NCI-H82 treated with DMSO at 0.1 percent for 48 hours (cell line): Measurements from ENCODE around the gene ELAVL3.
"Not testable (repeated sequence)": the region's sequence is repeated elsewhere in the genome, so short reads cannot be mapped to it uniquely, and the experiment has no call there.

Experiments used
- DNase-seq: peaks from one replicate; lab custom pipeline; 2025; ENCODE audit not compliant: unreplicated experiment; lab: John Stamatoyannopoulos, UW

Gene ELAVL3

DNA sequence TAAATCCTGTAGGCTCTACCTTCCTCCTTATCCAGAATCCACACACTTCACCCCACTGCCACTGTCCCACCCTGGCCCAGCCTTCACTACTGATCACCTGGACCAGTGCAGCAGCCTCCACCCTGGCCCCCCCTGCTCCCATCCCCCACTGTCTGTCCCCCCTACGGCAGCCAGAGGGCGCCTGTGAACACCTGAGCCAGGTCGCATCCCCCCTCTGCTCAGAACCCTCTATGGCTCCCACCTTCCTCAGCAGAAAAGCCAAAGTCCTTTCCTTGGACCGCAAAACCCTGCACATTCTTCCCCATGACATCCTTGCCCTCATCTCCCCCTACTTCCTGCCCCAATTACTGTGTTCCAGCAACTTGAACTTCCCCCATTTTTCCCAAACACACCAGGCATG is 20.6 kb downstream of the ELAVL3 start:
- no peak for DNase-seq

DNA sequence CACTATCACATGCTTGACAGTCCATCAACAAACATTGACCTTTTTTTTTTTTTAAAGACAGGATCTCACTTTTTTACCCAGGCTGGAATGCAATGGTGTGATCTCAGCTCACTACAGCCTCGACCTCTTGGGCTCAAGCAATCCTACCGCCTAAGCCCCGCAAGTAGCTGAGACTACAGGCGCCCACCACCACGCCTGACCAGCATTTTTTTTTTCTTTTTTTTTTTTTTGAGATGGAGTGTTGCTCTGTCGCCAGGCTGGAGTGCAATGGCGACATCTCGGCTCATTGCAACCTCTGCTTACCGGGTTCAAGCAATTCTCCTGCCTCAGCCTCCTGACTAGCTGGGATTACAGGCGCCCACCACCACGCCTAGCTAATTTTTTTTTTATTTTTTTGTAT is 21.9 kb downstream of the ELAVL3 start:
- DNase-seq, result not testable (repeated sequence)

DNA sequence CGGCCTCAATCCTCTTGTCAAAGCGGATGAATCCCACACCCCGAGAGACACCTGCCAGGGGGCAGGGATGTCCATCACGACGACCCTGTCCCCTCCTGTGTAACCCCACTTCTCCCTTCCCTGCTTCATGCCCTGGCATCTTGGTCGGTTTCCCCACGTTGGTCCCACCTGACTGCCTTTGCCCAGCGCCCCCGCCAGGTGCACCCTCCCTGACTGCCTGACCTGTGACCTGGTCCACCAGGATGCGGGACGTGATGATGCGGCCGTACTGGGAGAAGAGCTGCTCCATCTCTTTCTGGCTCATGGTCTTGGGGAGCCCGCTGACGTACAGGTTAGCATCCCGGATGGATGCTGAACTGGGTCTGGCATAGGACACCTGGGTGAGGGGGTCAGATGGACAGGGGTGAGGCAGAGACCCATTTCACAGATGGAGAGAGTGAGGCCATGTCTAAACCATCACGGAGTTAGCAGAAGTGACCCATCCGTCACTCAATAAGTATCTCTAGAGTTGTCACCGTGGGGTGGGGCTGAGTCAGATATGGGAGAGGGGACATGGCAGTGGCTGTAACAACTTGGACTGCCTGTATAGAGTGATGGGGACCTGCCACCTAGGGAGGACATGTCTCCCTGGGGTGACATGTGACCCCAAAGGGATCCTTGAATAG is 22.5 kb downstream of the ELAVL3 start:
- no peak for DNase-seq

DNA sequence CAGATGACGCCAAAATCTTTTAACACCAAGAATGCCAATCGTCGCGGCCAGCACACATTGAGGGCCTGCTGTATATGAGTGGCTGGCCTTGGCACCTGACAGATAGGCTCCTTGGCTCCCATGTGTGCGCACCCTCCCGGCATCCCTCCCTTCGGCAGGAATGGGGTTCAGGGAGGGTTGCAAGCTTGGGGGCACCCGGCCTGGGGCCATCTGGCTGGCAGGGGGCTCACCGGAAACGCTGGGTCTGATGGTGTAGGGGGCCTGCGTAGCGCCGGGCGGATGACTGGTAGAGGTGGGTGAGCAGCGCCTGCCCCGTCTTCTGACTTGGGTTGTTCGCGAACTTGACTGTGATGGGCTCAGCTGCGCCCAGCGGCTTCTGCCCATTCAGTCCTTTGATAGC is 23.0 kb downstream of the ELAVL3 start:
- DNase-seq, result no peak

DNA sequence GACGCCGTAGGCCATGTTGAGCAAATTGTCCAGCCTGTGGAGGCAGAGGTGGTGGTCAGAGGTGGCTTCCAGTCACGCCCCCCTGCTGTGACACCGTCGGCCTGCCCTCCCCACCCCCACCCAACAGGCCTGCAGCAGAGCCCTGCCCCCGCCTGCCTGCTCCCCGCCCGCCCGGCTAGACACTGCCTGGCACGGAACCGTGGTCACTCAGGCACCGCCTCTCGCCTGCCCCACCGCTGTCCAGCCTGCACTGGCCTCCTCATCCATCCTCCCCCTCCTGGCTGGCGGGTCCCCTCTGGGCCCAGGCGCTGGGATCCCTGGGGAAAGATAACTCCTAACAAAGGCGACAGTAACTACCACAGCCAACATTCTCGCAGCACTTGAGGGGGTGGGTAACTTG is 23.7 kb downstream of the ELAVL3 start:
- DNase-seq, result no peak

DNA sequence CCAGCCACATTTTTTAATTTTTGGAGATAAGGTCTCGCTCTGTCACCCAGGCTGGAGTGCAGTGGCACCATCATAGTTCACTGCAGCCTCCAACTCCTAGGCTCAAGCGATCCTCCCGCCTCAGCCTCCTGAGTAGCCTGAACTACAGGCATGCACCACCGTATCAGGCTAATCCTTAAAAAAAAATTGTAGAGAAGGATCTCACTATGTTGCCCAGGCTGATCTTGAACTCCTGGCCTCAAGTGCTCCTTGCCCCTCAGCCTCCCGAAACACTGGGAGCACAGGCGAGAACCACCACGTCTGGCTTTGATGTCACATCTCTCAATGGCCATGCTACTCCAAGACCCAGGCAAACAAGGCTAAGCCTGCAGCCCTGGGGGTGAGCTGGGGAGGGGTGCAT is 24.2 kb downstream of the ELAVL3 start:
- DNase-seq, result no peak

DNA sequence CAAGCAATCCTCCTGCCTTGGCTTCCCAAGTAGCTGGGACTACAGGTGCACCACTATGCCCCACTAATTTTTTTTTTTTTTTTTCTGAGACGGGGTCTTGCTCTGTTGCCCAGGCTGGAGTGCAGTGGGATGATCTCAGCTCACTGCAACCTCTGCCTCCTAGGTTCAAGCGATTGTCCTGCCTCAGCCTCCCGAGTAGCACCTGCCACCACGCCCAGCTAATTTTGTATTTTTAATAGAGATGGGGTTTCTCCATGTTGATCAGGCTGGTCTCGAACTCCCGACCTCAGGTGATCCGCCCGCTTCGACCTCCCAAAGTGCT is 25.7 kb downstream of the ELAVL3 start:
- DNase-seq, result not testable (repeated sequence)

DNA sequence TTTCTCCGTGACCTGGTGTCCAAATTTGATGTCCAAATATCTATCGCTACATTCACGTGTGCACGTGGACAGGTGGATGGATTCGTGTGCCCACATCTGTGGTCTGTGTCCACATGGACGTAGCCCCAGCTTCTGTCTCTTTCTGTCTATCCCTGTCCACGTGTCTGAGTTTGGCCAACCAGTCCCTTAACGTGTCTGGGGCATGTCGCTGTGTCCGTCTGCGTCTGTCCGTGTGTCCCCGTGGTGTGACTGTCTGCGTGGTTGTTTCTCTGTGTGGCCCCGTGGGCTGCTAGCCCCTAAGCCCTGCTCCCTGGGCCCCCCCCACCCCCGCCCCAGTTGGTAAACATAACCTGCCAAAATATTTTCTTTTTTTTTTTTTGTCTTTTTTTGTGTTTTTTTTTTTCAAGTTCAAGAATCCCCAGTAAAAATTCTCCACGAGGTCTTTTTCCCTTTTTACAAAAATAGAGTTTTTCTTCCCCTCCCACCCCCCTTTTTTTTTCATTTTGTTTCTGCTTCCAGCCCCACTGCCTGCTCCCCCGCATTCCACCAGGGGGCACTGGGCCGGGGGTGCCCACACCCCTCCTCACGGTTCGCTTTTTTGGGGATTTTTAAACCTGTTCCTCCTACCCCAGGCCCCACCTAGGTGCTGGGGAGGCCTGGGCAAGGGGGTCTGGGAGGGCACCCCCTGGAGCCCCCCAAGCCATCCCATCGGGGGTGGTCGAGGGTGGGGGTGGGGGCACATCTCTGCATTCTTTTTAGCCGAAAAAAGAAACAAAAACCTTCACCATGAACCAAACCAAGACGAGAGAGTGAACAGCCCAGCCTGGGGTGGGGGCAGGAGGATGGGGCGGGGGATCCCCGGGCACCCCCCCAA is 27.1 kb downstream of the ELAVL3 start:
- DNase-seq, result no peak

DNA sequence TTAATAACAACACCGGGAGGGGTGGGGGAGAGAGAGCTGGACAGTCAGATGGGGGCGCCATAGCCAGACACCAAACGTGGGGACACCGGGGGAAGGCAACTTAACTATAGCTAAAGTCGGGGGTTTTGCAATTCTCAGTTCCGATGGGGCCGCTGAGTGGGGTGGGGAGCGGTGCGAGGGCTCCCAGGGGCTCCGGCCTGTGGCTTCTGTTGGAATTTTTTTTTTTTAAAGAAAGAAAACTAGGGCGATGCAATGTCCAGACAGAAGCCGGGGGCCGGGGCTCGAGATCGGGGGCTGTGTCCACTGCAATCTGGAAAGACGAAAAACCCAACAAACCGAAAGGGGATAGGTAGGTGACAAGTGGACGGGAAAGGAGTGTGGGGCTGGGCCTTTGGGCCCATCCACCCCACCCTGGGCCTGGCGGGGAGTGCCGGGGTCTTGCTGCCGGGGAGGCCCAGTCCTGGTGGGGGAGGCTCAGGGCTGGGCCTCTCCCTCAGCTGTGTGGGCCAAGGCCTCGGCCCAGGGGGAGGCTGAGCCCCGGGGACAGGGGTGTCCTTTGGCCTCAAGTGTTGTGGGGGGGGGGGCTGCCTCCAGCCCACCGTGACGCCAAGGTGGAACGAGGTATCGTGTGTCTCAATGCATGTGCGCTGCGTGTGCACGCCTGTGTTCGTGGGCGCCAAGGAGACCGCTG is 28.1 kb downstream of the ELAVL3 start:
- DNase-seq, result no peak

DNA sequence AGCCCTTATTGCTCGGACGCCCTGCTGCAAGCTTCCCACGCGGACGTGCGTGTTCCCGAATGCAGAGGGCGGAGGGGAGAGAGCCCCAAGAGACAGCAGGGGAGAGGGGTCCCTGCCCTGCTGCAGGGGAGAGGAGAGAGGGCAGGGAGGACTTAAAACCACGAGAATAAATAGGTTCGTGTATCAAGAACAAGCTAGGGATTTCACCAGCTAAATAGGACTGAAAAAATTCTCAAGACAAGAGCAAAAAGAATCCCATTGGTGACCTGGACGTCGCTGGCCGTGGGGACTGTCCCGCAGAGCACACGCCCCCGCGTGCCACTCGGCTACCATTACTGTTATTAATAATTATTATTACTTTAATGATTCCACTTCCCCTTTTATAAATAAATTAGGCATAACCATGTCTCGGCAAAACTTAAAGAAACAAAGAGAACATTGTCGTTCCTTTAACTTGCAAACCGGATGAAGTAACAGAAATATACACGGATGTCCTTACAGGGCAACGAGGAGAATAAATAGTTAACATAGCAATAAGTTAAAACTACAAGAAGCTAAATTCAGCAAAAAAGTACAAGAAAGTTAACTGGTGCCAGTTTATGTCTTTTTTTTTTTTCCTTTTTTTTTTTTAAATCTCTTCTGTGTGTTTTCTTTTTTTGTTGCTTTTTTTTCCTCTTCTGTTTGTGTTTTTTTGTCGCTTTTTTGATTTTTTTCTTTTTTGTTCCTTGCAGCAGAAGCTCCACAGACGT is 28.8 kb downstream of the ELAVL3 start:
- no peak for DNase-seq

DNA sequence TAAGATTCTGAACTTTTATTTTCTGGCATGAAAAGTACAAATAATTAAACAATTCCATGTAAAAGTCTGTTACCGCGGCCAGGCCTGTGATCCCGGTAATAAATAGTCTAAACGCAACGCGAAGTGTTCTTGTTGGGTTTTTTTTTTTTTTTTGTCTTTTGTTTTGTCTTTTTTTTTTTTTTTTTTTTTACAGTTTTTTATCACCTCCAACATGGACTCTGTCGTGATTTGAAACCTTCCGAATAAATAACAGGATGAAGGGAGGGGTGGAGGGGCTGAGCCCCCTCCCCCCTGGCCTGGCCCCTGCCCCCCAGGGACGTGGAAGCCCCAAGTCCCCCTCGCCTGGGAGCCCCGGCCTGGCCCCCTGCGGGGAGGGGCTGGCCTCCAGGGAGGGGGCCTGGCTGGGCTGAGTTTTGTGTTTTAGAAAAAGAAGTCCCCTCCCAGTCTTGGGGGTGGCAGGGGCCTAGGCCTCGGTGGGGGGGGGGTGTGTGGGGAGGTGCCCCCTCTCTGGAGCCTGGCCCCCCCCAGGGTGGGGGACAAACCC is 29.4 kb downstream of the ELAVL3 start:
- no peak for DNase-seq

DNA sequence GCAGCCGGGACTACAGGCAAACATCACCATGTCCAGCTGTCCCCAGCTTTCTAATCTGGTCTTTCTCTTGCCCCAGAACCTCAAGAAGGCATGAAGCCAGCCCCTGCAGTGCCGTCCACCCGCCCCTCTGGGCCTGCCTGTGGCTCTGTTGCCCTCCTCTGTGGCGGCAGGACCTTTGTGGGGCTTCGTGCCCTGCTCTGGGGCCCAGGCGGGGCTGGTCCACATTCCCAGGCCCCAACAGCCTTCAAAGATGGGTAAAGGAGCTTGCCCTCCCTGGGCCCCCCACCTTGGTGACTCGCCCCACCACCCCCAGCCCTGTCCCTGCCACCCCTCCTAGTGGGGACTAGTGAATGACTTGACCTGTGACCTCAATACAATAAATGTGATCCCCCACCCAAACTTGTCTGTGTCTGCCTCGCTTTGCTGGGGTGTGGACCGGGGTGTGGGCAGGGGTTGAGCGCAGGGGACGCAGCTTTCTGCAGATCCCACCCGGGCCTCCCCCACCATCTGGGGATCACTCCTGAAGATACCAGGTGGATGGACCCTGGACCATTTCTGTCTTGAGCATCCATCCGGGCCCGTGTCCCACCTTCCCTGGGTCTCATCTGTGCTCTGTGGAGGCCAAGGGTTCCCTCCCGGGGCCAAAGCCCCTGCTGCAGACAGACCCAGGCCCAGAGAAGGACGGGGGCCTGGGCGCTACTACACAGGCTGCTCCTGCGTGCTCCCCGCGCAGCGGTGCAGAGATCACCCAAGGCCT is 30.1 kb downstream of the ELAVL3 start:
- no peak for DNase-seq

DNA sequence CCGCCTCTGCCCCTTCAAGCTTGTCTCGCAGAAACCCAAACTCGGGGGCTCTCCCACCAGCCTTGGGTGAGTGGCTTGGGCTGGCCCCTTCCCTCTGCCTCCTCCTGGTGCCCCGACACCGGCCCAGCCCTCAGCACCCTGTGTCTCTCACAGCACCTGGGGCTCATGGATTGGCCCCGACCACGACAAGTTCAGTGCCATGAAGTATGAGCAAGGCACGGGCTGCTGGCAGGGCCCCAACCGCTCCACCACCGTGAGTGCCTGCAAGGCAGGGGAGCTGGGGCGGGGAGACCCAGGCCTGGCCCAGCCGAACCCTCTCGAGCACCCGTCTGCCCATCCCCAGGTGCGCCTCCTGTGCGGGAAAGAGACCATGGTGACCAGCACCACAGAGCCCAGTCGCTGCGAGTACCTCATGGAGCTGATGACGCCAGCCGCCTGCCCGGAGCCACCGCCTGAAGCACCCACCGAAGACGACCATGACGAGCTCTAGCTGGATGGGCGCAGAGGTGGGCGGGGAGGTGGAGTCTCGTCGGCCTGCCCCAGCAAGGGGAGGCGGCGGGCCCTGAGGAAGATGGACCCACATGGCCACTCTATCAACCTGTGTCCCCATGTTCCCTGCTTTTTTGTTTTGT is 31.8 kb downstream of the ELAVL3 start:
- DNase-seq, result no peak

DNA sequence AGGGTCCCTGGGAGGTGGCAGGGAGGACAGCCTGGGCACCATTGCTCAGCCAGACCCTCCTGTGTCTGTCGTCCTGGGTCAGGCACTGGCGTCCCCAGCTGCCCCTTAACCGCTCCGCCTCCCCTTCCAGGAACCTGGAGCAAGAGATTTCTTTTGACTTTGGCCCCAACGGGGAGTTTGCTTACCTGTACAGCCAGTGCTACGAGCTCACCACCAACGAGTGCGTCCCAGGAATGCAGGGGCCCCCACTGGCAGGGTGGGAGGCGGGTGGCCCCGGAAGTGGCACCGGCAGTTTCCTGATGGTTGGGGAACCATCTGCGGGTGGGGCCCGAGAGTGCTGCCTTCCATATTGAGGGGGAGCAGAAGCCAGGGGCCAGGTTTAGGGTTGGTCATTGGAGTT is 32.4 kb downstream of the ELAVL3 start:
- DNase-seq, result no peak

DNA sequence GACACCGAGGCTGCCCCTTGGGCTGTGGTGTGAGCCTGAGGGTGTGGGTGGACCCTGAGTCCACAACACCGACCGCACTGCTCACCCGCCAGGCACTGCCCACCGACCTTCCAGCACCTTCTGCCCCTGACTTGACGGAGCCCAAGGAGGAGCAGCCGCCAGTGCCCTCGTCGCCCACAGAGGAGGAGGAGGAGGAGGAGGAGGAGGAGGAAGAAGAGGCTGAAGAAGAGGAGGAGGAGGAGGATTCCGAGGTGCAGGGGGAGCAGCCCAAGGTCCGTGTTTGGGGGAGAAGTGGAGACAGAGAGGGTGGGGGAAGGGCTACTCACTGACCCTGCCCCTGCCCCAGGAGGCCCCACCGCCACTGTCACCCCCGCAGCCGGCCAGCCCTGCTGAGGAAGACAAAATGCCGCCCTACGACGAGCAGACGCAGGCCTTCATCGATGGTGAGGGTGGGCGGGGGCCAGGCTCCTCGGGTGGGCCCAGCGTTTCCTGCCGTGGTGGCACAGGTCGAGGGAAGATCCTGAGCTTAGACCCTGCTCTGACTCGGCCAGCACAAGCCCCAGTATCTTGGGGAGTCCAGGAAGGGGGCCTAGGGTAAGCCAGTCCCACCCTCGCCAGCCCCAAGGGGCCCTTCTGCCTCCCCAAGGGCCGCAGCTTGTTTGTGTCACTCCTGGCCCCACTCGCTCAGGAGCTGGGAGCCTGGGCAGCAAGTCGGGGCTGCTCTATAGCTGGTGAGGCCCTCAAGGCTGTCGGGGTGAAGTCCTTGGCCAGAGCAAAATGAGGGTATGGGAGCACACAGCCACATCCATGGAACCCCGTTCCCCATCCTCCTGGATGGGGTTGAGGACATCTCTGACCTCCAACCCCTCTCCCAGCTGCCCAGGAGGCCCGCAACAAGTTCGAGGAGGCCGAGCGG is 33.2 kb downstream of the ELAVL3 start:
- DNase-seq, result no peak

DNA sequence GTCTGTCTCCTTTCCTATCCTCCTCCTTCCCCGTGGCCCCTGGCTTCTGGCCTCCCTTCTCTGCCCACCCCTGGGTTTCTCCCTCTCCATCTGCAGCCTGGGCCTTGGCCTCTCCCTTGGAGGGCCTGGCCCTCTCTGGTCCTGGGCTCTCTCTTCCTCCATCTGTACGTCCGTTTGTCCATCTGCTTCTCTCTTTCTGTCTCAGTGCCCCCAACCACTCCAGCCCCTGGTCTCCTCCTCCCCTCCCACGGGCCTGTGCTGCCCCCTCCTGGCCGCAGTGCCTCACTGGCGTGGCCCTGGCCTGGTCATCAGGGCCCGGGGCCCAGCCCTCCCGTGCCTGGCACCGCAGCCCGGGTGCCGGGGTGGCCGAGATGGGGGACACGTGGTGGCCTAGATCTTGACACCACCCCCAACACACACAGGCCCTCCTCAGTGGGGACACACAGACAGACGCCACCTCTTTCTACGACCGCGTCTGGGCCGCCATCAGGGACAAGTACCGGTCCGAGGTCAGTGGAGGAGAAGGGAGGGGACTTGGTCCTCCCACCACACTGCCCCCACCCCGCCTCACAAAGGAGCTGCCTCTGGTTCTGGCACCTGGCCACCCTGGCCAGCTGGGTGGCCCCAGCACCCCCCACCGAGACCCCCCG is 34.1 kb downstream of the ELAVL3 start:
- no peak for DNase-seq

DNA sequence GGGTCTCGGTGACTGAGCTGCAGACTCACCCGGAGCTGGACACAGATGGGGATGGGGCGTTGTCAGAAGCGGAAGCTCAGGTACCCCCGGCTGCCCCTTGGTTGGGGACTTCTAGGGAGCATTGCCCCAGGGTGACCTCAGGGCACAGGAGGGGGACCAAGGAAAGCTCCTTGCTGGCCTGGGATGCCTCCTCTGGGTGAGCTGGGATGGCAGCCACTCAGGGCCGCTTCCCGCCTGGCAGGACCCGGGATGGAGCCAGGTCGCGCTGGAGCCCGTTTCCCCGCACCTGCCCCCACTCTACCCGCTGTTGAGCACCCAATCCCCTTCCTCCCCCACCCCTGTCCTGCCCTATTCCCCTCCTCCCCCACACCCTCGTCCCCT is 34.6 kb downstream of the ELAVL3 start:
- no peak for DNase-seq

DNA sequence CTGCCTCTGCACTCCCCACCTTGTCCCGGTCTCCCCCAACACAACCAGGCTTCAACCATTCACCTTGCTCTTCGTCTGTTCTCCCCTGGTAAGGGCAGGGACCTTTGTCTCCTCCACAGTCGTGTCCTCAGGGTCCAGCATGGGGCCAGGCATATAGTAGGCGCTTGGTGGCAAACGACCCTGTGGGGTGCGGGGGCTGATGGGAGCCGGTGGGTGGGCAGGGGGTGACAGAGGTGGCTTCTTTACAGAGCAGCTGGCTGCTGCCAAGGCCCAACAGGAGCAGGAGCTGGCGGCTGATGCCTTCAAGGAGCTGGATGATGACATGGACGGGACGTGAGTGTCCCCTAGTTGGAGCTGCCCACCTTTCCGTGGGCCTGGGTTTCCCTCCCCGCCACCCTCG is 35.7 kb downstream of the ELAVL3 start:
- no peak for DNase-seq
